Measurements from ENCODE around the gene CCNO. TPM values are rescaled to one million over a fixed set of nuclear protein-coding genes. Genes with fewer than 3 reads are reported as not detected.

CCNO gene
- total RNA-seq, 4 donors from 2014 or later, result 0.95 to 1.6 (median 1.1) TPM

GRCh38 chr5:55187370-55187769 is 46.0 kb downstream of the CCNO start:
- no peaks in the 10 kb centered on the region for H3K9me3 ChIP-seq
- intact Hi-C loops (cut with DNase I), result no loop called here
- H3K27me3 ChIP-seq, result peaks cover 0 to 90% (median 0%) of the 10 kb centered on the region in 4 donors
- no peaks in the 10 kb centered on the region for H3K36me3 ChIP-seq
- no peaks in the 10 kb centered on the region for H3K4me1 ChIP-seq
- DNase-seq, result no peak
- WGBS, 2 donors, result 37 to 39% methylated on average over 4 of the region's 4 CpGs
- no peak overlapping the region for H3K4me3 ChIP-seq
- peak in 3 of 6 experiments; percentile 6 to 44 (median 29) for TF ChIP-seq CTCF (IDR thresholded peaks at IDR 0.05)
- no peak for TF ChIP-seq POLR2A (IDR thresholded peaks at IDR 0.05)
- no peak overlapping the region for H3K27ac ChIP-seq

Other genes with a start within 250 kb of the CCNO start
- under 1 TPM in 1 of 4 donors, not detected in 3; 0.95 TPM for gene ESM1, start 248.0 kb downstream of the CCNO start, total RNA-seq
- 1 to 10 TPM in 1 of 4 donors, under 1 TPM in 3; 0.19 to 1.9 (median 0.56) TPM for gene GZMK, start 209.4 kb downstream of the CCNO start, total RNA-seq
- 1 to 10 TPM; 2.0 to 6.7 (median 3.0) TPM for gene GZMA, start 131.0 kb downstream of the CCNO start, total RNA-seq
- 1 to 10 TPM in 3 of 4 donors, under 1 TPM in 1; 0.45 to 8.7 (median 7.3) TPM for gene GPX8, start 73.4 kb downstream of the CCNO start, total RNA-seq
- not detected for gene CDC20B, start 60.4 kb downstream of the CCNO start, total RNA-seq
- not detected for gene MCIDAS, start 6.3 kb downstream of the CCNO start, total RNA-seq
- 10 to 100 TPM; 14.8 to 26.7 (median 26.4) TPM for gene DHX29, start 74.1 kb upstream of the CCNO start, total RNA-seq
- gene MTREX, start 74.4 kb upstream of the CCNO start, total RNA-seq, result 10 to 100 TPM; 63.9 to 79.3 (median 72.2) TPM

Data from esophagus squamous epithelium (tissue), 5 donors.